CD14-positive monocyte (primary cell): Measurements from ENCODE around the gene ZFP64. TPM values are rescaled to one million over a fixed set of nuclear protein-coding genes. Genes with fewer than 3 reads are reported as not detected.

Source experiments
- DNase-seq, 3 donors: peaks; one replicate each; pipeline ENCODE4 v3.0.0-alpha.2; 2011 to 2022
- H2AFZ ChIP-seq: 2 replicates; pipeline ENCODE4 v1.6.0; 2012; ENCODE audit warnings: mild to moderate bottlenecking, low read depth, low read length, inconsistent platforms; ENCODE audit not compliant: insufficient read depth, poor library complexity, severe bottlenecking
- H3K27ac ChIP-seq, 2 donors: 1 replicate in 1 of 2; 2 replicates in 1 of 2; pipeline ENCODE4 v1.5.1; 2012 to 2013; ENCODE audit warnings: low read length in 2 of 2, control low read depth in 1 of 2, inconsistent platforms in 1 of 2, low read depth in 1 of 2, mild to moderate bottlenecking in 1 of 2
- H3K27me3 ChIP-seq, 2 donors: one replicate each; pipeline versions ENCODE4 v1.6.0 to v1.6.1; 2011 to 2013; ENCODE audit warnings: low read length in 2 of 2; ENCODE audit not compliant: control insufficient read depth in 2 of 2, insufficient read depth in 2 of 2
- H3K36me3 ChIP-seq, 2 donors: replicated peaks in 1 of 2; 1 replicate in 1 of 2; 2 replicates in 1 of 2; pipeline versions ENCODE4 v1.5.1 to v1.6.1; 2012 to 2013; ENCODE audit warnings: low read length in 2 of 2, control low read depth in 1 of 2, inconsistent platforms in 1 of 2, mild to moderate bottlenecking in 1 of 2; ENCODE audit not compliant: insufficient read depth in 2 of 2, control insufficient read depth in 1 of 2
- H3K4me1 ChIP-seq, 2 donors: 1 replicate in 1 of 2; 2 replicates in 1 of 2; pipeline versions ENCODE4 v1.5.1 to v1.6.1; 2012 to 2013; ENCODE audit warnings: low read length in 2 of 2, control low read depth in 1 of 2, inconsistent platforms in 1 of 2, mild to moderate bottlenecking in 1 of 2, moderate library complexity in 1 of 2; ENCODE audit not compliant: insufficient read depth in 2 of 2, control insufficient read depth in 1 of 2
- H3K4me2 ChIP-seq: replicated peaks from 2 replicates; pipeline ENCODE3; 2012; ENCODE audit warnings: low read length, moderate library complexity, mild to moderate bottlenecking; ENCODE audit not compliant: poor library complexity, severe bottlenecking; ENCODE audit errors: extremely low read depth
- H3K4me3 ChIP-seq, 3 experiments: fragments of 200-600 bp in 1 of 3; sonication (generic) in 1 of 3; replicated peaks in 1 of 3; 1 replicate in 2 of 3; 2 replicates in 1 of 3; pipeline ENCODE4 v1.5.1; 2011 to 2013; ENCODE audit warnings: low read length in 3 of 3, mild to moderate bottlenecking in 3 of 3, control low read depth in 2 of 3, low read depth in 2 of 3, inconsistent platforms in 1 of 3, moderate library complexity in 1 of 3
- H3K79me2 ChIP-seq: 2 replicates; pipeline ENCODE4 v1.6.0; 2012; ENCODE audit warnings: mild to moderate bottlenecking, control low read depth, inconsistent platforms, low read length, moderate library complexity; ENCODE audit not compliant: insufficient read depth
- H3K9ac ChIP-seq: 2 replicates; pipeline ENCODE4 v1.6.0; 2017; ENCODE audit warnings: low read length, mild to moderate bottlenecking; ENCODE audit not compliant: insufficient read depth, poor library complexity, severe bottlenecking
- H3K9me3 ChIP-seq, 2 donors: replicated peaks in 1 of 2; 1 replicate in 1 of 2; 2 replicates in 1 of 2; pipeline versions ENCODE4 v1.5.1 to v1.6.1; 2012 to 2013; ENCODE audit warnings: low read length in 2 of 2, control low read depth in 1 of 2; ENCODE audit not compliant: control insufficient read depth in 1 of 2, insufficient read depth in 1 of 2
- H4K20me1 ChIP-seq: 2 replicates; pipeline ENCODE4 v1.6.0; 2012; ENCODE audit warnings: mild to moderate bottlenecking, low read length, control low read depth, moderate library complexity; ENCODE audit not compliant: insufficient read depth
- H3K27ac Mint-ChIP-seq, 7 donors: one replicate each; pipeline ENCODE4 v1.8.0; 2020; ENCODE audit warnings: mild to moderate bottlenecking in 7 of 7, mixed read lengths in 7 of 7, moderate library complexity in 6 of 7, inconsistent platforms in 2 of 7
- H3K27me3 Mint-ChIP-seq, 3 donors: one replicate each; pipeline ENCODE4 v1.8.0; 2021 to 2022; ENCODE audit warnings: low read depth in 3 of 3, mild to moderate bottlenecking in 3 of 3, mixed read lengths in 3 of 3, moderate library complexity in 3 of 3, inconsistent platforms in 1 of 3
- H3K36me3 Mint-ChIP-seq, 2 donors: one replicate each; pipeline ENCODE4 v1.8.0; 2020; ENCODE audit warnings: mixed read lengths in 2 of 2, inconsistent platforms in 1 of 2, mild to moderate bottlenecking in 1 of 2
- H3K4me1 Mint-ChIP-seq: one replicate; pipeline ENCODE4 v1.8.0; 2020; ENCODE audit warnings: mild to moderate bottlenecking, mixed read lengths
- H3K4me3 Mint-ChIP-seq, 2 donors: one replicate each; pipeline ENCODE4 v1.8.0; 2020; ENCODE audit warnings: mild to moderate bottlenecking in 2 of 2, mixed read lengths in 2 of 2, moderate library complexity in 1 of 2
- H3K9me3 Mint-ChIP-seq, 7 donors: one replicate each; pipeline ENCODE4 v1.8.0; 2020 to 2022; ENCODE audit warnings: mixed read lengths in 7 of 7, mild to moderate bottlenecking in 6 of 7, moderate library complexity in 6 of 7, inconsistent platforms in 2 of 7
- WGBS: methylation state at CpG from one replicate; pipeline ENCODE4 v1.1.5; 2013; ENCODE audit warnings: missing lambda C conversion rate; ENCODE audit not compliant: insufficient coverage; 5-methylcytosine and 5-hydroxymethylcytosine counted together
- intact Hi-C, 2 donors: fragments of 100-400 bp; cut with micrococcal nuclease; formaldehyde crosslinking; loops; one replicate each; pipeline versions ENCODE4 v1.15.0 to v1.15.1; 2023
- polyA plus RNA-seq, 3 donors: library from polyadenylated mRNA; depleted of rRNA in 1 of 3; unstranded in 2 of 3; stranded (reverse) in 1 of 3; fragments of 300-500 nt in 2 of 3; fragments of >200 nt in 1 of 3; fragmentation: Illumina TruSeq in 2 of 3; gene quantifications; 1 replicate in 2 of 3; 2 replicates in 1 of 3; pipeline ENCODE4 v1.2.3, GENCODE V29; 2012 to 2021
- TF ChIP-seq, protein P1 (sequence below): fragments of 200-600 bp; IDR thresholded peaks from one replicate; pipeline ENCODE4 v1.8.0; 2022; ENCODE audit warnings: antibody characterized with exemption, mild to moderate bottlenecking

The ZFP64 gene
- polyA plus RNA-seq, 3 donors = 2.9 to 7.3 (median 4.9) TPM

DNA sequence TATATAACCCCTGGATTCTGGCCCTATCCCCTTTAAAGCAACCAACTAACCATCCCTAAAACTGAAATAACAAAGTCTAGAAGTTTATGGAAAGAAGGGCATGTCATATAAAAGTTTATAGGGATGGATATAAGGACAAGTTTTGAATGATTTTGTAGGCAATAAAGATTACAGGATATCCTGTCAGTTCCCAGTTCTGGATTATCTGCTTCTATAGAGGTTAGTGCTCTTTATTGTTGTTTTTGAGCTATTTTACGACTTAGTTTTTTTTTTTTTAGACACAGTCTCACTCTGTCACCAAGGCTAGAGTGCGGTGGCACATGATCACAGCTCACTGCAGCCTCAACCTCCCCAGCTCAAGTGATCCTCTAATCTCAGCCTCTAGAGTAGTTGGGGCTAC, 48.3 kb downstream of the ZFP64 start:
- no peak overlapping the region for H2AFZ ChIP-seq
- no peaks in the 10 kb centered on the region for H3K9me3 ChIP-seq
- no peaks in the 10 kb centered on the region for H4K20me1 ChIP-seq
- H3K9me3 Mint-ChIP-seq = peaks cover 0 to 6% (median 0%) of the 10 kb centered on the region in 7 donors
- TF ChIP-seq, protein P1, sequence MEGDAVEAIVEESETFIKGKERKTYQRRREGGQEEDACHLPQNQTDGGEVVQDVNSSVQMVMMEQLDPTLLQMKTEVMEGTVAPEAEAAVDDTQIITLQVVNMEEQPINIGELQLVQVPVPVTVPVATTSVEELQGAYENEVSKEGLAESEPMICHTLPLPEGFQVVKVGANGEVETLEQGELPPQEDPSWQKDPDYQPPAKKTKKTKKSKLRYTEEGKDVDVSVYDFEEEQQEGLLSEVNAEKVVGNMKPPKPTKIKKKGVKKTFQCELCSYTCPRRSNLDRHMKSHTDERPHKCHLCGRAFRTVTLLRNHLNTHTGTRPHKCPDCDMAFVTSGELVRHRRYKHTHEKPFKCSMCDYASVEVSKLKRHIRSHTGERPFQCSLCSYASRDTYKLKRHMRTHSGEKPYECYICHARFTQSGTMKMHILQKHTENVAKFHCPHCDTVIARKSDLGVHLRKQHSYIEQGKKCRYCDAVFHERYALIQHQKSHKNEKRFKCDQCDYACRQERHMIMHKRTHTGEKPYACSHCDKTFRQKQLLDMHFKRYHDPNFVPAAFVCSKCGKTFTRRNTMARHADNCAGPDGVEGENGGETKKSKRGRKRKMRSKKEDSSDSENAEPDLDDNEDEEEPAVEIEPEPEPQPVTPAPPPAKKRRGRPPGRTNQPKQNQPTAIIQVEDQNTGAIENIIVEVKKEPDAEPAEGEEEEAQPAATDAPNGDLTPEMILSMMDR = no peak
- no peak overlapping the region for H3K27ac Mint-ChIP-seq
- H3K4me2 ChIP-seq = no peak overlapping the region
- H3K4me1 ChIP-seq = peaks cover 0 to 16% of the 10 kb centered on the region in 2 donors
- intact Hi-C loops = no loop called here
- H3K36me3 Mint-ChIP-seq = peaks cover 0 to 1% of the 10 kb centered on the region in 2 donors
- WGBS = 100% methylated on average over 2 of the region's 2 CpGs
- no peak overlapping the region for H3K27ac ChIP-seq
- H3K4me1 Mint-ChIP-seq = peaks cover 8% of the 10 kb centered on the region
- no peak overlapping the region for H3K4me3 Mint-ChIP-seq
- no peaks in the 10 kb centered on the region for H3K79me2 ChIP-seq
- H3K27me3 Mint-ChIP-seq = peaks cover 0 to 3% (median 0%) of the 10 kb centered on the region in 3 donors
- H3K36me3 ChIP-seq = no peaks in the 10 kb centered on the region
- H3K4me3 ChIP-seq = no peak overlapping the region
- no peak for DNase-seq
- no peaks in the 10 kb centered on the region for H3K27me3 ChIP-seq
- H3K9ac ChIP-seq = no peak overlapping the region

DNA sequence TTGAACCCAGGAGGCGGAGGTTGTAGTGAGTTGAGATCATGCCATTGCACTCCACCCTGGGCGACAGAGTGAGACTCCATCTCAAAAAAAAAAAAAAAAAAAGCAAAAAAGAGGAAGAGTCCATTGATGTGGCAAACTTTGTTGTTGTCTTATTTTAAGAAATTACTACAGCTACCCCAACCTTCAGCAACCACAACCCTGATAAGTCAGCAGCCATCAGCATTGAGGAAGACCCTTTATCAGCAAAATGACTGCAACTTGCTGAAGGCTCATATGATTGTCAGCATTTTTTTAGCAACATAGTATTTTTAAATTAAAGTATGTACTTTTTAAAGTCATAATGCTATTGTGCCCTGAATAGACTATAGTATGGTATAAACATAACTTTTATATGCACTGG, 48.8 kb downstream of the ZFP64 start:
- Mint-ChIP-seq H3K4me1 (peaks cover 8% of the 10 kb centered on the region), H3K27me3 (peaks cover 0 to 3% (median 0%) of the 10 kb centered on the region in 3 donors), H3K36me3 (peaks cover 0 to 1% of the 10 kb centered on the region in 2 donors), H3K4me3 (no peak overlapping the region), H3K27ac (no peak overlapping the region), H3K9me3 (peaks cover 0 to 6% (median 0%) of the 10 kb centered on the region in 7 donors)
- Histone ChIP-seq H3K4me2 (no peak overlapping the region), H2AFZ (no peak overlapping the region), H3K4me3 (no peak overlapping the region), H3K9ac (no peak overlapping the region), H3K36me3 (no peaks in the 10 kb centered on the region), H3K27me3 (no peaks in the 10 kb centered on the region), H3K4me1 (peaks cover 0 to 16% of the 10 kb centered on the region in 2 donors), H4K20me1 (no peaks in the 10 kb centered on the region), H3K79me2 (no peaks in the 10 kb centered on the region), H3K27ac (no peak overlapping the region), H3K9me3 (no peaks in the 10 kb centered on the region)
- no CpG with 5 or more reads among the region's 2 CpGs for WGBS
- intact Hi-C loops = no loop called here
- DNase-seq = no peak
- TF ChIP-seq, protein P1 = no peak
